GM21423 (cell line): Measurements from ENCODE around the gene ANGPTL4.
"Not testable (repeated sequence)": the region's sequence is repeated elsewhere in the genome, so short reads cannot be mapped to it uniquely, and the experiment has no call there.

Experiments
- ATAC-seq: cut with Tn5 transposase; IDR thresholded peaks from one replicate; pipeline ENCODE4 v1.9.1; 2021; ENCODE audit warnings: mild to moderate bottlenecking, moderate library complexity; ENCODE audit not compliant: unreplicated experiment

Gene ANGPTL4

DNA sequence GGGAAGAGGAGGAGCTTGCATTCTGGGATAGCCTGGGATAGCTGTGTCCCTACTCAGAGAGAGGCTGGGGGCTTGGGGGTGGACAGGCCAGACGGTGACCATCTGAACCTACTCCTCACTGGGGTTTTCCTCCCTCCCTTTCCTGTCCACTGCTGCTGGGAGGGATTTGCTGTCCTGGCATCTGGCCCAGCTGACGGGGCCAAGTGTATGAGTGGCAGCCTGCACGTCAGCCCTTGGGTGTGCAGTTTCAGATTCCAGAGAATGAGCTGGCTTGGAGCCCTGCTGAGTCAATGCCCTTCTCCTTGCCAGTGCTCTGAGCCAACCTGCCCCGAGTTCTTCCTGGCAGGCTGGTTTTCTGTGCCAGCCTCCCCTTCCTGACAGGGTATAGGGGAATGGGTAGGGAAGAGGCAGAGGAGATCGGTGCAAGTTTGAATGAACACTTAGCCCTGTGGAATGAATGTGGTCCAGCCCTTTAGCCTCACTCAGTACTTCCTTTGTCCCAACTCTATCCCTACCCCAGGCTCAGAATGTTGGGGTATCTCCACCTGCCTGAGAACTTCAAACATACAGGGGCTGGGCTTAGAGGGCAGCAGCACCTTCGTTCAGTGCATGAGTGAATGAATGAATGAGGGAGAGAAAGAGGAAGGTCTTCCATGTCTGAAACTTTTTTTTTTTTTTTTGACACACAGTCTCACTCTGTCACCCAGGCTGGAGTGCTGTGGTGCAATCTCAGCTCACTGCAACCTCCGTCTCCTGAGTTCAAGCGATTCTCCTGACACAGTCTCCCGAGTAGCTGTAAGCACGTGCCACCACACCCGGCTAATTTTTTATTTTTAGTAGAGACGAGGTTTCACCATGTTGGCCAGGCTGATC is 1.8 kb upstream of the ANGPTL4 start:
- no peak for ATAC-seq

DNA sequence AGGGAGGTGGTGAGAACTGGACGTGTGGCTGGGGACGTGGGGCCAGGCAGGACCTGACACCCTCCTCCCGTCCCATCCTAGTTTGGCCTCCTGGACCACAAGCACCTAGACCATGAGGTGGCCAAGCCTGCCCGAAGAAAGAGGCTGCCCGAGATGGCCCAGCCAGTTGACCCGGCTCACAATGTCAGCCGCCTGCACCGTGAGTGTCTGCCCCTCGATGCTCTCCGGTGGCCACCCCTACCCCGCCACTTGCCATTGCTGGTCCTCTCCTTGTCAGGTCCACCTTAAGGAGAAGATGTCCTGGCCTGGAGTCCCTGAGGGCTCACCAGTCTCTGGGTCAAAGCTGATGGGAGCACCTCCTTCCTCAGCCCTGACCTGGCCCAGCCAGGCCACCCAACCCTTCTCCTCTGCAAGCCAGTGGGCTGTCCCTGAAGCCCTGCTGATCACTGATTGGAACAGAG is 2.2 kb downstream of the ANGPTL4 start:
- no peak for ATAC-seq

DNA sequence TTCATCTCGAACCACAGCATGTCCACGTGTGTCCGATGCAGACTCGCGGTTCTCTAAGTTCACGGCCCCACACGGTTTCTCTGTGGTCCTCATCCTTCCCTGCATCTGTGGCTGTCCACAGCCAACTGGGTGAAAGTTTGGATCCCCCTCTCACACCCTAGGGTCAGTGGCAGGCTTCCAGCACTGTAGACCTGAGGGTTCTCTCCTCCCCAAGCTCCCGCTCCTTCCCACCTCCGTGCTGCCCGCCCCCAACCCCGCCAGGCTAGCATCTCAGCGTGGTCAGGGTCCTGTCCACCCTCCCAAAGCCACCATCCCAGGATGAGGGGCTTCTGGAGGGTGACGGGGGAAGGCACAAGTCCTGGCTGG is 3.0 kb downstream of the ANGPTL4 start:
- ATAC-seq: no peak

DNA sequence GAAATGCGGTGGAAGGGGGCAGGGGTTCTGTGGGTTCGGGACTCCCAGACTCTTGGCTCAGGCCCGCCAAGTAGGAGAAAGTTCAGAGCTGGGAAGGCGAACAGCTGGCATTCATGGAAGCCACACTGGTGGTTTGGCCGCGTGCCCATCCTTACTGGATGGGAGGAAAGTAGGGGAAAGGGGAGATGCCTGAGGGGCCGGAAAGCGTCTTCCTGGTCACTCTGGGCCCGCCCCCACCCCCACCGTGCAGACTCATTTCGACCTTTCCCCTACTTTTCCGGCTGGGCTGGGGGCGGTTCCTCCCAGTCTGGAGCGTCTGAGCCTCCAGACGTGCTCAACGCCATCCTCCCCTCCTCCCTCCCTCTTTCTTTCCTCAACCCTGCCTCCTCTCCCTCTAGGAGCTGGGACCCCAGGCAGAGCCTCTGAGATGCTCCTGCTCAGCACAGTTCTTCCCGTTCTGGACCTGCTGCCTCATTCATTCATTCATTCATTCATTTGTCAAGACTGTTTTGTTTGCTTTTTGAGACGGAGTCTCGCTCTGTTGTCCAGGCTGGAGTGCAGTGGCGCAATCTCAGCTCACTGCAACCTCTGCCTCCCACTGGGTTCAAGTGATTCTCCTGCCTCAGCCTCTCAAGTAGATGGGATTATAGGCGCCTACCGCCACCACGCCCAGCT is 3.5 kb downstream of the ANGPTL4 start:
- ATAC-seq: no peak

DNA sequence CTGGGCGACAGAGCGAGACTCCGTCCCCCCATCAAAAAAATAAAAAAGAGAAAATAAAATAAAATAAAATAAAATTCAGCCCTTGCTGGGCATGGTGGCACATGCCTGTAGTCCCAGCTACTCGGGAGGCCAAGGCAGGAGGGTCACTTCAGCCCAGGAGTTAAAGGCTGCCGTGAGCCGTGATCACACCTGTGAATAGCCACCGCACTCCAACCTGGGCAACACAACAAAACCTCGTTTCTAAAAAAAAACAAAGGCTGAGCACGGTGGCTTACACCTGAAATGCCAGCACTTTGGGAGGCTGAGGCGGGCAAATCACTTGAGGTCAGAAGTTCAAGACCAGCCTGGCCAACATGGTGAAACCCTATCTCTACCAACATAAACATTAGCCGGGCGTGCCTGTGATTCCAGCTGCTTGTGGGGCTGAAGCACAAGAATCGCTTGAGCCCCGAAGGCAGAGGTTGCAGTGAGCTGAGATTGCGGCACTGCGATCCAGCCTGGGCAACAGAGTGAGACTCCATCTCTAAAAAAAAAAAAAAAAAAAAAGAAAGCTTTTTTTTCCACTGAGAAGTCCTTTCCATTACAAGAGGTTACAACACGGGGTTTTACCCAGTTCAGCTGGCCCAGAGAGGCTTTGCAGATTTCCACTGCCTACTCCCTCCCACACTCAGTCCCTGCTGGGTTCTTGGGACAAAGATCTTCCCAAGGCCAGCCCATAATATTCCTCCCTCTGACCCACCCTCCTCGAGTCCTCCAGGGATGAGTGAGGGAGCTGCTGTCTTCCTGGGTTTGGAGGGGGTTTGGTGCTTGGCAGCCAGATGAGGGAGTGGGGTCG is 6.4 kb downstream of the ANGPTL4 start:
- ATAC-seq: no peak

DNA sequence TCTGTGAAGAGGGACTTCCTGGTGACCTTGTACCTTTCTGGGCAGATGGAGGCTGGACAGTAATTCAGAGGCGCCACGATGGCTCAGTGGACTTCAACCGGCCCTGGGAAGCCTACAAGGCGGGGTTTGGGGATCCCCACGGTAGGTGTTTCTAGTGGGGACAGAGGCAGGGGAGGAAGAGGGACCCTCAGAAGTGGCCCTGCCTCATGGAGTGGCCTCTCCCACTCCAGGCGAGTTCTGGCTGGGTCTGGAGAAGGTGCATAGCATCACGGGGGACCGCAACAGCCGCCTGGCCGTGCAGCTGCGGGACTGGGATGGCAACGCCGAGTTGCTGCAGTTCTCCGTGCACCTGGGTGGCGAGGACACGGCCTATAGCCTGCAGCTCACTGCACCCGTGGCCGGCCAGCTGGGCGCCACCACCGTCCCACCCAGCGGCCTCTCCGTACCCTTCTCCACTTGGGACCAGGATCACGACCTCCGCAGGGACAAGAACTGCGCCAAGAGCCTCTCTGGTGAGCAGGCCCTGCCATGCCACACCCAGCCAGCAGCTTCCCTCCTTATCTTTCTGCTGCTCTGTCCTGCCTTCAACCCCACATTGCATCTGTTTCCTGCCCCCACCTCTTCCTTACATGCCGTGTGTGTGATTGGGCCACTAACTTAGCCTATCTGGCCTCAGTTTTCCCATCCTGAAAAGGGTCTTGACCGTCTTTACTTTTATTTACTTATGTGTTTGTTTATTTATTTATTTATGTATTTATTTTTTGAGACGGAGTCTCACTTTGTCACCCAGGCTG is 7.3 kb downstream of the ANGPTL4 start:
- no peak for ATAC-seq

DNA sequence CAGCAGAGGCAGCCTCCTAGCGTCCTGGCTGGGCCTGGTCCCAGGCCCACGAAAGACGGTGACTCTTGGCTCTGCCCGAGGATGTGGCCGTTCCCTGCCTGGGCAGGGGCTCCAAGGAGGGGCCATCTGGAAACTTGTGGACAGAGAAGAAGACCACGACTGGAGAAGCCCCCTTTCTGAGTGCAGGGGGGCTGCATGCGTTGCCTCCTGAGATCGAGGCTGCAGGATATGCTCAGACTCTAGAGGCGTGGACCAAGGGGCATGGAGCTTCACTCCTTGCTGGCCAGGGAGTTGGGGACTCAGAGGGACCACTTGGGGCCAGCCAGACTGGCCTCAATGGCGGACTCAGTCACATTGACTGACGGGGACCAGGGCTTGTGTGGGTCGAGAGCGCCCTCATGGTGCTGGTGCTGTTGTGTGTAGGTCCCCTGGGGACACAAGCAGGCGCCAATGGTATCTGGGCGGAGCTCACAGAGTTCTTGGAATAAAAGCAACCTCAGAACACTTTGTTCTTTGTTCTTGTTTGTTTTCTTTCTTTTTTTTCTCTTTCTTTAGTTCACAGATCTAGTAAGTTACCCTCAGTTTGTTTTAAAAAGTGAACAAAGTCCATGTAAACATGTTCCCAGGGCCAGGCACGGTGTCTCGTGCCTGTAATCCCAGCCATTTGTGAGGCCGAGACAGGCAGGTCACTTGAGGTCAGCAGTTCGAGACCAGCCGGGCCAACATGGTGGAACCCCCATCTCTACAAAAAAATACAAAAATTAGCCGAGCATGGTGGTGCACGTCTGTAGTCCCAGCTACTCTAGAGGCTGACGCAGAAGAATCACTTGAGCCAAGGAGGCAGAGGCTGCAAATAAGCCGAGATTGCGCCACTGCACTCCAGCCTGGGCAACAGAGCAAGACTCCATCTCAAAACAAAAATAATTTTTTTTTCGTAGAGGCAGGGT is 10.2 kb downstream of the ANGPTL4 start:
- ATAC-seq: no peak

DNA sequence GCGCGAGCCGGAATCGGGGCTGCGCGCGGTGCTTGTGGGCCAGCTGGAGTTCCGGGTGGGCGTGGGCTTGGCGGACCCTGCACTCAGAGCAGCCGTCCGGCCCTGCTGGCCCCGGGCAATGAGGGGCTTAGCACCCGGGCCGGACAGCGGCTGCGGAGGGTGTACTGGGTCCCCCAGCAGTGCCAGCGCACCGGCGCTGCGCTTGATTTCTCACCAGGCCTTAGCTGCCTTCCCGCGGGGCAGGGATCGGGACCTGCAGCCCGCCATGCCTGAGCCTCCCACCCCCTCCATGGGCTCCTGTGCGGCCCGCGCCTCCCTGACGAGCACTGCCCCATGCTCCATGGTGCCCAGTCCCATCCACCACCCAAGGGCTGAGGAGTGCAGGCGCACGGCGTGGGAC is 11.8 kb downstream of the ANGPTL4 start:
- ATAC-seq: not testable (repeated sequence)

DNA sequence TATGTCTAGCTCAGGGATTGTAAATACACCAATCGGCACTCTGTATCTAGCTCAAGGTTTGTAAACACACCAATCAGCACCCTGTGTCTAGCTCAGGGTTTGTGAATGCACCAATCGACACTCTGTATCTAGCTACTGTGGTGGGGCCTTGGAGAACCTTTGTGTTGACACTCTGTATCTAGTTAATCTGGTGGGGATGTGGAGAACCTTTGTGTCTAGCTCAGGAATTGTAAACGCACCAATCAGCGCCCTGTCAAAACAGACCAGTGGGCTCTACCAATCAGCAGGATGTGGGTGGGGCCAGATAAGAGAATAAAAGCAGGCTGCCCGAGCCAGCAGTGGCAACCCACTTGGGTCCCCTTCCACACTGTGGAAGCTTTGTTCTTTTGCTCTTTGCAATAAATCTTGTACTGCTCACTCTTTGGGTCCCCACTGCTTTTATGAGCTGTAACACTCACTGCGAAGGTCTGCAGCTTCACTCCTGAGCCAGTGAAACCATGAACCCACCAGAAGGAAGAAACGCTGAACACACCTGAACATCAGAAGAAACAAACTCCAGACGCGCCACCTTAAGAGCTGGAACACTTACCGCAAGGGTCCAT is 12.5 kb downstream of the ANGPTL4 start:
- not testable (repeated sequence) for ATAC-seq

DNA sequence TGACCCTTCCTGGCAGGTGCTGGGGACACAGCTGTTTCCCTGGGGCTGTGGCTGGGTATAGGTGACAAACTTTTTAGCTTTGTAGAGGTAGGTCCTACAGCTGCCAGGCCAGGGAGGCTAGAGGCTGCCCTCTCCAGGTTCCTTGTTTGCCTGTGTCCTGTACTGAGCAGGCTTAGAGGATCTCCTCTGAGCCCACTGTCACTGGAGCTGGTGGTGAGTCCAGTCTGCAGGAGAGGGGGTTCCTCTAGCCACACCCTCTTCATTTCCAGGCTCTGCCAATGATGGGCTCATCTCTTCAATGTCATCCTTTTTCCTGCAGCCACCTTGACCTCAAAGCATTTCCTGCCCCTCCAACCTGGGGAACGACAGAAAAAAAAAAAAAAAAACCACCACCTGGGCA is 13.6 kb downstream of the ANGPTL4 start:
- no peak for ATAC-seq

DNA sequence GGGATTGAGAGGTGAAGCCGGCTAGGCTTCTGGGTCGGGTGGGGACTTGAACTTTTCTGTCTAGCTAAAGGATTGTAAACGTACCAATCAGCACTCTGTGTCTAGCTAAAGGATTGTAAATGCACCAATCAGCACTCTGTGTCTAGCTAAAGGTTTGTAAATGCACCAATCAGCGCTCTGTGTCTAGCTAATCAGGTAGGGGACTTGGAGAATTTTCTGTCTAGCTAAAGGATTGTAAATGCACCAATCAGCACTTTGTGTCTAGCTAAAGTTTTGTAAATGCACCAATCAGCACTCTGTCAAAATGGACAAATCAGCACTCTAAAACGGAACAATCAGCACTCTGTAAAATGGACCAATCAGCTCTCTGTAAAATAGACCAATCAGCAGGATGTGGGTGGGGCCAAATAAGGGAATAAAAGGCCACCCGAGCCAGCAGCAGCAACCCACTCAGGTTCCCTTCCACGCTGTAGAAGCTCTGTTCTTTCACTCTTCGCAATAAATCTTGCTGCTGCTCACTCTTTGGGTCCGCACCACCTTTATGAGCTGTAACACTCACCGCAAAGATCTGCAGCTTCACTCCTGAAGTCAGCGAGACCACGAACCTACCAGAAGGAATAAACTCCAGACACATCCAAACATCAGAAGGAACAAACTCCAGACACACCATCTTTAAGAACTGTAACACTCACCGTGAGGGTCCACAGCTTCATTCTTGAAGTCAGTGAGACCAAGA is 15.4 kb downstream of the ANGPTL4 start:
- ATAC-seq: not testable (repeated sequence)

DNA sequence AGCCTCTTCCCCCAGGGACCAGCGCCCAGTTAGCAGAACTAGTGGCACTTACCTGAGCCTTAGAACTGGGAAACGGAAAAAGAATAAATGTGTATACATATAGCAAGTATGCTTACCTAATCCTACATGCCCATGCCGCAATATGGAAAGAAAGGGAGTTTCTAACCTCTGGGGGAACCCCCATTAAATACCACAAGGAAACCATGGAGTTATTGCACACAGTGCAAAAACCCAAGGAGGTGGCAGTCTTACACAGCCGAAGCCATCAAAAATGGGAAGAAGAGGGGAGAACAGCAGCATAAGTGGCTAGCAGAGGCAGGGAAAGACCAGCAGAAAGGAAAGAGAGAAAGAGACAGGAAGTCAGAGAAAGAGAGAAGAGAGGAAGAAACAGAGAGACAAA is 20.6 kb downstream of the ANGPTL4 start:
- ATAC-seq: not testable (repeated sequence)

DNA sequence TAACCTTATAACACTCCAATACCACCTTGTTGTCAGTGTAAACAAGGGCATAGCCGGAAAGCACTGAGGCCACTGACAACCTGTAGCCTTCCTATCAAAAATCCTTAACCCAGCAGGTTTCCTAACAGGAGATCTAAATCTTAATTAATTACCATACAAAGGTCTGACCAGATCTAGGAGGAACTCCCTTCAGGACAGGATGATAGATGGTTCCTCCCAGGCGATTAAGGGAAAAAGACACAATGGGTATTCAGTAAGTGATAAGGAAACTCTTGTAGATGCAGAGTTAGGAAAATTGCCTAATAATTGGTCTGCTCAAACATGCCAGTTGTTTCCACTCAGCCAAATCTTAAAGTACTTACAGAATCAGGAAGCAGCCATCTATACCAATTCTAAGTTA is 21.1 kb downstream of the ANGPTL4 start:
- ATAC-seq: not testable (repeated sequence)

DNA sequence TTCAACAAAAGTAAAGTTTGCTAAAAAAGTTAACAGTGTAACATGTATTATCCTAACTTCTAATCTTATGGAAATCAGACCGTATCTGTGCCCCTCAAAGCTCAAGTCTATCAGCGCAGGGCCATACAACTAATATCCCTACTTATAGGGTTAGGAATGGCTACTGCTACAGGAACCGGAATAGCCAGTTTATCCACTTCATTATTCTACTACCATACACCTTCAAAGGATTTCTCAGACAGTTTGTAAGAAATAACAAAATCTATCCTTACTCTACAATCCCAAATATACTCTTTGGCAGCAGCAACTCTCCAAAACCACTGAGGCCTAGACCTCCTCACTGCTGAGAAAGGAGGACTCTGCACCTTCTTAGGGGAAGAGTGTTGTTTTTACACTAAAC is 21.6 kb downstream of the ANGPTL4 start:
- ATAC-seq: not testable (repeated sequence)

DNA sequence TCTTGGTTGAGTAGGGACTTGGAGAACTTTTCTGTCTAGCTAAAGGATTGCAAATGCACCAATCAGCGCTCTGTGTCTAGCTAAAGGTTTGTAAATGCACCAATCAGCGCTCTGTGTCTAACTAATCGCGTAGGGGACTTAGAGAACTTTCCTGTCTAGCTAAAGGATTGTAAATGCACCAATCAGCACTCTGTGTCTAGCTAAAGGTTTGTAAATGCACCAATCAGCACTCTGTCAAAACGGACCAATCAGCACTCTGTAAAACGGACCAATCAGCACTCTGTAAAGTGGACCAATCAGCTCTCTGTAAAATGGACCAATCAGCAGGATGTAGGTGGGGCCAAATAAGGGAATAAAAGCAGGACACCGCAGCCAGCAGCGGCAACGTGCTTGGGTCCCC is 22.5 kb downstream of the ANGPTL4 start:
- not testable (repeated sequence) for ATAC-seq

DNA sequence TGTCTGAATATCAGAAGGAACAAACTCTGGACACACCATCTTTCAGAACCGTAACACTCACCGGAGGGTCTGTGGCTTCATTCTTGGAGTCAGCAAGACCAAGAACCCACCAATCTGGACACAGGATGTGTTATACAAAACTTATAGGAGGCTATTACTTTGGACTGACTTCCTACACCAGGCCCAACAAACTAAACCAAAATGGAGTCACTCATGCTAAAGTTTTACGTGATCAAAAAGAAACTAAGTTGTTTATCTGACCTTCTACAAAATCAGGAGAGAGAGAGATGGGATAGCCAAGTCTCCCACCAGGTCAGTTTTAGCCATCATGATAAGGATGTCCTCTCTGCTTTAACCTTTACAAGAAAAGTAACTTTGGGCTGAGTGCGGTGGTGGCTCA is 23.0 kb downstream of the ANGPTL4 start:
- no peak for ATAC-seq

DNA sequence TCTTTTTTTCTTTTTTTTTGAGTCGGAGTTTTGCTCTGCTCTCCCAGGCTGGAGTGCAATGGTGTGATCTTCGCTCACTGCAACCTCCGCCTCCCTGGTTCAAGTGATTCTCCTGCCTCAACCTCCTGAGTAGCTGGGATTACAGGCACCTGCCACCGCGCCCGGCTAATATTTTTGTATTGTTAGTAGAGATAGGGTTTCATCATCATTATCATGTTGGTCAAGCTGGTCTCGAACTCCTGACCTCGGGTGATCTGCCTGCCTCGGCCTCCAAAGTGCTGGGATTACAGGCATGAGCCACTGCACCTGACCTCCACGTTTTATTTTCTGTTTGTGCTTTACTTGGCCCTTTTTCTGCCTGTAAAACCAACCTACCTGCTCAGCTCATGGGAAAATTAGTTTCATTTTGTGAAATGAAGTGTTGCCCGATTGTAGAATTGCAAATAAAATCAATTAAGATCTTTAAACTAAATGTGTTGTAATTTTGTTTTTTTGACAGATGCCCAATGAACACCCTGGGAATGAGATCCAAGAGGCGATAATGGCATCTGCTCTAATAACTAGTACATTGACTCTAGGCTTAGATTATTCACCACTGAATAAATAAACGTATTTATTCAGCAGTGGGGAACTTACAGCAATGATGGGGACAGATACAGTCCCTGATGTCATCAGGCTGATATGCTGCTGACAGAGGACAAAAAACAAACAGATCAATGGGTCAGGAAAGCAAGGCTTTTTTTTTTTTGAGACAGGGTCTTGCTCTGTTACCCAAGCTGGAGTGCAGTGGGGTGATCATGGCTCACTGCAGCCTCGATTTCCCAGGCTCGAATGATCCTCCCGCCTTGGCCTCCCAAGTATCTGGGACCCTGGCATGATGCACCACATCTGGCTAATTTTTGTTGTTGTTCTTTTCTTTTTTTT is 24.0 kb downstream of the ANGPTL4 start:
- no peak for ATAC-seq
